Sigmoid colon (tissue), 4 donors: ENCODE data around the gene ZSCAN12.

ENCODE experiments used
- POLR2AphosphoS5 ChIP-seq, 4 donors: sonication (generic); formaldehyde crosslinking; IDR thresholded peaks; one replicate each; pipeline ENCODE4 v1.6.1; 2017; ENCODE audit warnings: antibody characterized with exemption in 4 of 4
- TF ChIP-seq, protein P1 (sequence below), 4 experiments: fragments of 450-650 bp in 3 of 4; fragments of 200-600 bp in 1 of 4; IDR thresholded peaks; one replicate each; pipeline ENCODE4 v1.5.1; 2016 to 2019; ENCODE audit warnings: antibody characterized with exemption in 4 of 4, mild to moderate bottlenecking in 3 of 4, moderate library complexity in 2 of 4

DNA sequence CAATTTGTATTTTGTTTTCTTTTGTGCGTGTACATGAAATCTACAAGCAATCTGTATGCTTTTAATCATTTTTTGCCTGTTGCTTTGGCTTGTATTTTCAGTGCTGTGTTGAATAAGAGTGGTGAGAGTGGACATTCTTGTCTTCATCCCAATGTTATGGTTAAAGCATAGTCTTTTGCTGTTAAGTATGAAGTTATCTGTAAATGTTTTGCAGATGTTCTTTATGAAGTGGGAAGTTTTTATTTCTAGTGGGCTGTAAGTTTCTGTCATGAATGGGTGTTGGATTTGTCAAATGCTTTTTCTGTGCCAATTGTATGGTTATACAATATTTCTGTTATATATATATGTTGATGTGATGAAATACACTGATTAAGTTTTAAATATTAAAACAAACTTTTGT is 25.6 kb downstream of the ZSCAN12 start:
- TF ChIP-seq, protein P1, sequence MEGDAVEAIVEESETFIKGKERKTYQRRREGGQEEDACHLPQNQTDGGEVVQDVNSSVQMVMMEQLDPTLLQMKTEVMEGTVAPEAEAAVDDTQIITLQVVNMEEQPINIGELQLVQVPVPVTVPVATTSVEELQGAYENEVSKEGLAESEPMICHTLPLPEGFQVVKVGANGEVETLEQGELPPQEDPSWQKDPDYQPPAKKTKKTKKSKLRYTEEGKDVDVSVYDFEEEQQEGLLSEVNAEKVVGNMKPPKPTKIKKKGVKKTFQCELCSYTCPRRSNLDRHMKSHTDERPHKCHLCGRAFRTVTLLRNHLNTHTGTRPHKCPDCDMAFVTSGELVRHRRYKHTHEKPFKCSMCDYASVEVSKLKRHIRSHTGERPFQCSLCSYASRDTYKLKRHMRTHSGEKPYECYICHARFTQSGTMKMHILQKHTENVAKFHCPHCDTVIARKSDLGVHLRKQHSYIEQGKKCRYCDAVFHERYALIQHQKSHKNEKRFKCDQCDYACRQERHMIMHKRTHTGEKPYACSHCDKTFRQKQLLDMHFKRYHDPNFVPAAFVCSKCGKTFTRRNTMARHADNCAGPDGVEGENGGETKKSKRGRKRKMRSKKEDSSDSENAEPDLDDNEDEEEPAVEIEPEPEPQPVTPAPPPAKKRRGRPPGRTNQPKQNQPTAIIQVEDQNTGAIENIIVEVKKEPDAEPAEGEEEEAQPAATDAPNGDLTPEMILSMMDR (IDR thresholded peaks at IDR 0.05): no peak
- no peak for TF ChIP-seq POLR2AphosphoS5 (IDR thresholded peaks at IDR 0.05)
